NCI-H345 treated with DMSO at 0.1 percent for 48 hours (cell line): ENCODE measurements around the gene GRID2.
"Not testable (repeated sequence)": the region's sequence is repeated elsewhere in the genome, so short reads cannot be mapped to it uniquely, and the experiment has no call there.

Source experiments
- DNase-seq: peaks from one replicate; lab custom pipeline; 2025; ENCODE audit not compliant: unreplicated experiment; lab: John Stamatoyannopoulos, UW

The GRID2 gene

GRCh38 chr4:92433272-92433758 lies 129.5 kb downstream of the GRID2 start:
- no peak for DNase-seq

GRCh38 chr4:92438722-92439121 lies 135.0 kb downstream of the GRID2 start:
- not testable (repeated sequence) for DNase-seq

- not testable (repeated sequence) for DNase-seq
Measured at GRCh38 chr4:92442131-92442530, 138.4 kb downstream of the GRID2 start.

GRCh38 chr4:92444143-92444843 lies 140.5 kb downstream of the GRID2 start:
- not testable (repeated sequence) for DNase-seq

- DNase-seq, result no peak
Measured at GRCh38 chr4:92445127-92445526, 141.4 kb downstream of the GRID2 start.

- no peak for DNase-seq
Measured at GRCh38 chr4:92447255-92447905, 143.6 kb downstream of the GRID2 start.

- not testable (repeated sequence) for DNase-seq
Measured at GRCh38 chr4:92448176-92448575, 144.4 kb downstream of the GRID2 start.

GRCh38 chr4:92450694-92451093 lies 146.9 kb downstream of the GRID2 start:
- no peak for DNase-seq

- no peak for DNase-seq
Measured at GRCh38 chr4:92451782-92452181, 148.0 kb downstream of the GRID2 start.

- not testable (repeated sequence) for DNase-seq
Measured at GRCh38 chr4:92452383-92452782, 148.6 kb downstream of the GRID2 start.

- DNase-seq, result no peak
Measured at GRCh38 chr4:92455329-92455839, 151.6 kb downstream of the GRID2 start.

- no peak for DNase-seq
Measured at GRCh38 chr4:92455951-92456350, 152.2 kb downstream of the GRID2 start.

GRCh38 chr4:92461732-92462131 lies 158.0 kb downstream of the GRID2 start:
- no peak for DNase-seq

GRCh38 chr4:92477298-92477697 lies 173.5 kb downstream of the GRID2 start:
- no peak for DNase-seq

GRCh38 chr4:92483341-92483740 lies 179.6 kb downstream of the GRID2 start:
- DNase-seq, result no peak

- no peak for DNase-seq
Measured at GRCh38 chr4:92488496-92488895, 184.7 kb downstream of the GRID2 start.

GRCh38 chr4:92497141-92497540 lies 193.4 kb downstream of the GRID2 start:
- DNase-seq, result no peak

- no peak for DNase-seq
Measured at GRCh38 chr4:92501456-92501855, 197.7 kb downstream of the GRID2 start.

- DNase-seq, result no peak
Measured at GRCh38 chr4:92506933-92507332, 203.2 kb downstream of the GRID2 start.

GRCh38 chr4:92514627-92515026 lies 210.9 kb downstream of the GRID2 start:
- DNase-seq, result no peak

GRCh38 chr4:92516450-92516849 lies 212.7 kb downstream of the GRID2 start:
- no peak for DNase-seq

- no peak for DNase-seq
Measured at GRCh38 chr4:92519727-92520126, 216.0 kb downstream of the GRID2 start.
